BLaER1 (cell line): Measurements from ENCODE around the gene NOTCH3.

Experiments used
- H3K27ac ChIP-seq: shearing (Covaris generic); formaldehyde crosslinking; 2 replicates; pipeline ENCODE4 v1.8.1; 2022
- H3K27me3 ChIP-seq: shearing (Covaris generic); formaldehyde crosslinking; 2 replicates; pipeline ENCODE4 v1.8.1; 2022
- H3K36me3 ChIP-seq: shearing (Covaris generic); formaldehyde crosslinking; 2 replicates; pipeline ENCODE4 v1.8.1; 2022
- H3K4me1 ChIP-seq: shearing (Covaris generic); formaldehyde crosslinking; 2 replicates; pipeline ENCODE4 v1.8.1; 2022
- H3K4me2 ChIP-seq: shearing (Covaris generic); formaldehyde crosslinking; 2 replicates; pipeline ENCODE4 v1.8.1; 2022
- H3K4me3 ChIP-seq: shearing (Covaris generic); formaldehyde crosslinking; 2 replicates; pipeline ENCODE4 v1.8.1; 2022
- H3K9ac ChIP-seq: shearing (Covaris generic); formaldehyde crosslinking; 2 replicates; pipeline ENCODE4 v1.8.1; 2022
- H3K9me3 ChIP-seq: shearing (Covaris generic); formaldehyde crosslinking; 2 replicates; pipeline ENCODE4 v1.8.1; 2022
- H4K20me1 ChIP-seq: shearing (Covaris generic); formaldehyde crosslinking; 2 replicates; pipeline ENCODE4 v1.8.1; 2022
- Cebpa-rat ChIP-seq: shearing (Covaris generic); IDR thresholded peaks from 2 replicates; pipeline ENCODE4 v1.8.1; 2022

The NOTCH3 gene

DNA sequence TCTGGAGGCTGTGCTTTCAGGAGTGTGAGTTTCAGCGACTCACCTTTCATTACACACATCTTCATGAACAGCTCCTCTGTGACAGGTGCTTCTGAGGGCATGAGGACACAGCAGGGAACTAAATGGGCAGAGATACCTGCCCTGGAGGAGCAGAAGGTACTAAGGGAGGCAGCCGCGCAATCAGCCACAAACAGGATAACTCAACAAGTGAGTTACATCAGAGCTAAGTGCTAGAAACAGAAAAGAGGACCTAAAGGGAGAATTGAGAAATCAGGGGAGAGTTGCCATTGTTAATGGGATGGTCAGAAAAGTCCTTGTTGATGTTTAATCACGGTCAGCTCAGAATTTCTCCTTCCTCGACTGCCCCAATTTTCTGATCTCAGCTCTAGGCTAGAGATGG is 51.1 kb downstream of the NOTCH3 start:
- Histone ChIP-seq H3K36me3 (no peaks in the 10 kb centered on the region), H3K27me3 (no peaks in the 10 kb centered on the region), H3K4me2 (no peak overlapping the region), H3K4me3 (no peak overlapping the region), H4K20me1 (no peaks in the 10 kb centered on the region), H3K9me3 (peaks cover 5% of the 10 kb centered on the region), H3K27ac (no peak overlapping the region), H3K9ac (no peak overlapping the region), H3K4me1 (0 out of 2 replicates have a peak, but pooled peaks cover 5% of the 10 kb centered on the region)
- no peak for TF ChIP-seq Cebpa-rat

DNA sequence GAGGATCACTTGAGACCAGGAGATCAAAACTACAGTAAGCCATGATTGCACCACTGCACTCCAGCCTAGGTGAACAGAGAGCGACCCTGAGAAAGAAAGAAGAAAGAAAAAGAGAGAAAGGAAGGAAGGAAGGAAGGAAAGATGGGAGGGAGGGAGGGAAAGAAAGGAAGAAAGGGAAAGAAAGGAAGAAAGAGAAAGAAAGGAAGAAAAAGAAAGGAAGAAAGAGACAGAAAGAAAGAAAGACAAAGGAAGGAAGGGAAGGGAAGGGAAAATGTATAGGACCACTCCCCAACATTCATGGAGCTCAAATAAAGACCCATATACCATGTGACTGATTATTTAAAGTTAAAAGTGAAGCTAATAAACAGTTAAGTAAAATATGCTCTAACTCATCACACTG is 53.7 kb downstream of the NOTCH3 start:
- Histone ChIP-seq H3K36me3 (no peaks in the 10 kb centered on the region), H3K27ac (no peak overlapping the region), H3K4me3 (no peak overlapping the region), H3K9me3 (peaks cover 5% of the 10 kb centered on the region; the same call in 1 of the 2 replicates), H3K27me3 (no peaks in the 10 kb centered on the region), H3K4me1 (no peaks in the 10 kb centered on the region), H4K20me1 (no peaks in the 10 kb centered on the region), H3K9ac (no peak overlapping the region), H3K4me2 (no peak overlapping the region)
- no peak for TF ChIP-seq Cebpa-rat

DNA sequence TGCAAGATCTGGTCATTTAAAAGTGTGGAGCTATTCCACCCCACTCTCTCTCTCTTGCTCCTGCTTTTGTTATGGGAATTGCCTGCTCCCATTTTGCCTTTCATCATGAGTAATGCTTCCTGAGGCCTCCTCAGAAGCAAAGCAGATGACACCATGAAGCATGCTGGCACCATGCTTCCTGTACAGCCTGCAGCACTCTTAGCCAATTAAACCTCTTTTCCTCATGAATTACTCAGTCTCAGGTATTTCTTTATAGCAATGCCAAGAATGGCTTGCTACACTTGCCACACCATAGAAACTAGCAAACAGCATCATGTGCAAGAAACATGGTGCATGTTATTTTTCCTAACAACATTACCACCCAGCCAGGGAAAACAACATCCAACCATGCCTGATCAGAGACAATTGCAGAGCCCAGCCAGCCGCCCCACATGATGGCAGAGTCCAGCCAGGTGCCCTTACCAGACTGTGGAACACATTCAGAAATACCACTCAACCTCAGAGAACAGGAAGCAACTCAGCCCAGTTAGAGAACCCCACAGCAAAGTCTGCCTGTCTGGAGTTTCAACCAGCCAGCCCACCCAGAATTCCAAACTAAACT is 56.6 kb downstream of the NOTCH3 start:
- Histone ChIP-seq H3K27me3 (no peaks in the 10 kb centered on the region), H3K4me3 (no peak overlapping the region)

DNA sequence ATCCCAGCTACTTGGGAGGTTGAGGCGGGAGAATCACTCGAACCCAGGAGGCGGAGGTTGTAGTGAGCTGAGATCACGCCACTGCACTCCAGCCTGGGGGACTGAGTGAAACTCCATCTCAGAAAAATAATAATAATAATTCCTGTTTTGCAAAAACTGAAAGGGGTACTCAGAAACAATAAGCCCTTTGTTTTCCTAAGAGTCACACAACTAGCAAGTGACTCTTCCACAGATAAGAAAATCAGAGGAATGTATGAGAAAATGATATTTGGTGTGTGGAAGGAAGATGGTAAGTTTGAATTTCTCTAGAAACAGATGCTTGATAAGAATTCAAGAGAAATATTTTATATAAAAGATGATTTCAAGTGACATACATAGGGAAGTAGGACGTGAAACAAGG is 58.5 kb downstream of the NOTCH3 start:
- Histone ChIP-seq H4K20me1 (no peaks in the 10 kb centered on the region), H3K36me3 (no peaks in the 10 kb centered on the region), H3K9ac (no peak overlapping the region), H3K4me2 (no peak overlapping the region), H3K27me3 (no peaks in the 10 kb centered on the region), H3K9me3 (peaks cover 32% of the 10 kb centered on the region), H3K27ac (no peak overlapping the region), H3K4me3 (no peak overlapping the region), H3K4me1 (no peaks in the 10 kb centered on the region)
- TF ChIP-seq Cebpa-rat, result no peak

More for the DNA sequence above, 56.6 kb downstream of the NOTCH3 start:
- no peak for TF ChIP-seq Cebpa-rat
- Histone ChIP-seq H3K4me2 (no peak overlapping the region), H3K36me3 (no peaks in the 10 kb centered on the region), H3K9me3 (peaks cover 20% of the 10 kb centered on the region), H4K20me1 (no peaks in the 10 kb centered on the region), H3K4me1 (no peaks in the 10 kb centered on the region), H3K9ac (no peak overlapping the region), H3K27ac (no peak overlapping the region)

DNA sequence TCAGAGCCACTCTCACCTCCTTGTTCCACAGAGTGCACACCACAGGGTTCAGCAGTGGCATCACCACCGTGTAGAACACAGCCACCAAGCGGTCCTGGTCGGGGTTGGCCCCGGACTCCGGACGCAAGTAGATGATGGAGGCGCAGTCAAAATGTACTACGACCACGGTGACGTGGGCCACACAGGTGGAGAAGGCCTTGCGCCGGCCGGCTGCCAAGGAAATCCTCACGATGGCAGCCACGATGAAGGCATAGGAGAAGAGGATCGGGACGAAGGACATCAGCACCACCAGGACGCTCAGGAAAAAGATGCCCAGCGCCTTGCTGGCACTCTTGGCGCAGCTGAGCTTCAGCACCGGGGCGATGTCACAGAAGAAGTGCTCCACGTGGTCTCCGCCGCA is 59.7 kb downstream of the NOTCH3 start:
- Histone ChIP-seq H3K4me1 (no peaks in the 10 kb centered on the region), H3K36me3 (no peaks in the 10 kb centered on the region), H4K20me1 (no peaks in the 10 kb centered on the region), H3K9ac (no peak overlapping the region), H3K27ac (no peak overlapping the region), H3K27me3 (no peaks in the 10 kb centered on the region), H3K9me3 (peaks cover 32% of the 10 kb centered on the region), H3K4me2 (no peak overlapping the region), H3K4me3 (no peak overlapping the region)
- TF ChIP-seq Cebpa-rat, result no peak

DNA sequence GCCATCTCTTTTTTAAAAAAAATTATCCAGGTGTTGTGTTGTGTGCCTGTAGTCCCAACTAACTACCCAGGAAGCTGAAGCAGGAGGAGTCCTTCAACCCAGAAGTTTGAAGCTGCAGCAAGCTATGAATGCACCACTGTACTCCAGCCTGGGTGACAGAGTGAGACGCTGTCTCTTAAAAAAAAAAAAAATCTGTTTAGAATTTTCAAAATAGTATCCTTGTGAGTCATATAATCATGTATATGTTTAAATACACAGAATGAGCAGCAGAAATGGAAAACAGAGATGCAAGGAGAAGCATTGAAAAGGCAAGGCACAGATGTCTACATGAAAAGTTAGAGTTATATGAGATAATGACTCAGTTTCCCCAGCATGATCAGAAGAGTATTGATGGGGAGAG is 62.4 kb downstream of the NOTCH3 start:
- no peak for TF ChIP-seq Cebpa-rat
- Histone ChIP-seq H3K4me1 (no peaks in the 10 kb centered on the region), H3K36me3 (no peaks in the 10 kb centered on the region), H4K20me1 (no peaks in the 10 kb centered on the region), H3K27ac (no peak overlapping the region), H3K9me3 (peaks cover 27% of the 10 kb centered on the region), H3K9ac (no peak overlapping the region), H3K4me2 (no peak overlapping the region), H3K4me3 (no peak overlapping the region), H3K27me3 (no peaks in the 10 kb centered on the region)

DNA sequence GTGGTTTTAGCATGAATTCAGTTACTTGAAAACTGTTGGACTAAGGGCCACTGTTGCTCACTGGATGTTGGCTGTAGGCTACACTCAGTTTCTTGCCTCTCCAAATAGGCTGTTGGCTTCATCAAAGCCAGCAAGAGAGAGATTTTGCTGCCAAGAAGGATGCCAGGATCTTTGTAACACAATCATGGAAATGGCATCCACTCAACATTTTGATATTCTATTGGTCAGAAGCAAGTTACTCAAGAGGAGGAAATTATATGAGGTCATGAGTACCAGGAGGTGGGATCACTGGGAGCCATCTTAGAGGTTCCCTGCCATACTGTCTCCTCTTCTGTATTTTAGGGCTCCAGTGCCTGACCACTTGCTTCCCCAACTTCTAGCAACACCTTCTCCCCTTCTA is 63.0 kb downstream of the NOTCH3 start:
- Histone ChIP-seq H3K9me3 (peaks cover 27% of the 10 kb centered on the region), H3K36me3 (no peaks in the 10 kb centered on the region), H3K27ac (no peak overlapping the region), H4K20me1 (no peaks in the 10 kb centered on the region), H3K4me1 (no peaks in the 10 kb centered on the region), H3K4me3 (no peak overlapping the region), H3K4me2 (no peak overlapping the region), H3K9ac (no peak overlapping the region), H3K27me3 (no peaks in the 10 kb centered on the region)
- no peak for TF ChIP-seq Cebpa-rat

DNA sequence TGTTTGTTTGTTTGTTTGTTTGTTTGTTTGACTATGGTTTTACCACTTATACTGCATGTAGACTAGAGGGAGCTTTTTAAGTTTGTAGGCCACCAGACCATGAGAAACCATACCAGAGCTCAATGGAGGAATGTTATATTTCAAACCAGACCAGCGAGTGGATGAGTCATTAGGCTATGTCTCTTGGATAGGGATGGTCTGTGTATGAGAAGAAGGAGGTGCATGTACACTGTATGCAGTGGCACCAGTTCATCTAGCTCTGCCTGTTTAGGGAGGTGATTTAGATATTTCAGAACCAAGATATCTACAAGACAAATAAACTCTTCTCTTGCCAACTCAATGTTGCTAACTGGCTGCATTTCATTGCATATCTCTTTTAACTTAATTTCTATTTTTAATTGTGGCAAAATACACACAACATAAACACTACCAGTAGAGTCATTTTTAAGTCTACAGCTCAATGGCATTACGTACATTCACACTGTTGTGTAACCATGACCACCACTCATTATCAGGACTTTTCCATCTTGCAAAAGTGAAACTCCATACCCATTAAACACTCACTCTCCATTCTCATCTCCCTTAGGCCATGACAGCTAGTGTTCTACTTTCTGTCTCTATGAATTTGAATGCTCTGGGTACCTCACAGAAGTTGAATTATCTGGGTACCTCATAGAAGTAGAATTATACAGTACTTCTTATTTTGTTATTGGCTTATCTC is 64.4 kb downstream of the NOTCH3 start:
- no peaks in the 10 kb centered on the region for H3K36me3 ChIP-seq
- H4K20me1 ChIP-seq, result no peaks in the 10 kb centered on the region
- H3K27me3 ChIP-seq, result no peaks in the 10 kb centered on the region
- no peak overlapping the region for H3K27ac ChIP-seq
- no peak overlapping the region for H3K4me3 ChIP-seq
- peaks cover 27% of the 10 kb centered on the region for H3K9me3 ChIP-seq
- H3K4me2 ChIP-seq, result no peak overlapping the region
- H3K4me1 ChIP-seq, result no peaks in the 10 kb centered on the region
- TF ChIP-seq Cebpa-rat, result no peak
- H3K9ac ChIP-seq, result no peak overlapping the region

DNA sequence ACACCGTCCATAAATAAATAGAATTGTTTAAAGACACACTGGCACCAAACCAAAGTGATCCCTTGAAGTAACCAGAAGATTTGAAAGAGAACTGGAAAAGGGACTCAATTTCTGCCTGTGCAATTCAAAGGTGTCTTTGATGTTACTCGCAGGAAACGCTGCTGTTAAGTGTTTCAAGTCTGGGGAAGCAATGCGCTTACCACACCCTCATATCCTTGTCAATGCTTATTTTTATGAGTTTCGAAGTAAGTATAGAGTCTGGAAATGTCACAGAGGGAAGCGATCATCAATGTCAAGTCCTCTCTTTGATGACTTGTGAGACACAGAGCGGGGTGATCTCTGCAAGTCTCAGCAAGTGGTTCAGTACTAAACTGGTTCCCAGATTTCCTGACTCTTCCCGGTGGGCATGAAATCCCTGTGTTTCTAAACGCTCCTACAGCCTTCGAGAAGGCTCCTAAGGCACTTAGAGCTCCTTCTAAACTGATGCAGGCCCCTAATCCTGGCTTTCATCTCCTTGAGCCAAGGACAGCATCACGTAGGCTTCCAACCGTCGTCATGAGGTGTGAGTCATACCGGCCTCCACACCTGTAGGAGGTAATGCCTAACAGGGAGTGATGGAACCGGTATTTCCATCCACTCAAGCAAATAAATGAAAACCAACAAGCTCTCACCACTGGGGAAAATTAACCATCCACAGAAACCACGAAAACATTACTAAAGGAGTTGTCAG is 70.8 kb downstream of the NOTCH3 start:
- H3K27me3 ChIP-seq, result no peaks in the 10 kb centered on the region
- H3K36me3 ChIP-seq, result no peaks in the 10 kb centered on the region
- no peak for TF ChIP-seq Cebpa-rat
- no peak overlapping the region for H3K4me2 ChIP-seq
- H3K27ac ChIP-seq, result no peak overlapping the region
- H3K9me3 ChIP-seq, result no peaks in the 10 kb centered on the region
- H3K4me3 ChIP-seq, result no peak overlapping the region
- no peaks in the 10 kb centered on the region for H4K20me1 ChIP-seq
- no peak overlapping the region for H3K9ac ChIP-seq
- peaks cover 6% of the 10 kb centered on the region; the same call in 1 of the 2 replicates for H3K4me1 ChIP-seq

DNA sequence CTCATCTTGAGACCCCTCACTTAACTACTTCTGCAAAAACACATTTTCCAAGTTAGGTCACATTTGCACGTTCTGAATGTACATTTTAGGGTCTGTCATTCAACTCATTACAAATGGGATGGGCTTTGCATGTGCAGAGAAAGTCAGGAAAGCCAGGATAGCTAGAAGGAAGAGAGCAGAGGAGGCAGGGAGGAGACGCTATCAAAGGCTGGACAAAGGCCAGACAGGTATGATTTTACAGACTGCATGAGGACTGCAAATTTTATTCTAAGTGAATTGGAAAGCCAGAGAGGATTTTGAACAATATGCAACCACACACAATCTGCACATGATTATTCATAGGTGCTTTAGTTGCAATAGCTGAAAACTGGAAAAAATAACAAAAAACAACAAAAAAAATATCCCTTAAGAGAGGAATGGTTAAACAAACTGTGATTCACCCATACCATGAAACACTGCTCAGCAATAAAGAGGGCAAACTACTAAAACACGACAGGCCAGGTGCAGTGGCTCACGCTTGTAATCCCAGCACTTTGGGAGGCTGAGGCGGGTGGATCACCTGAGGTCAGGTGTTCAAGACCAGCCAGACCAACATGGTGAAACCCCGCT is 72.5 kb downstream of the NOTCH3 start:
- no peak overlapping the region for H3K4me2 ChIP-seq
- H3K4me1 ChIP-seq, result peaks cover 18% of the 10 kb centered on the region
- no peak overlapping the region for H3K4me3 ChIP-seq
- H3K27ac ChIP-seq, result no peak overlapping the region
- H3K9me3 ChIP-seq, result no peaks in the 10 kb centered on the region
- peaks cover 1% of the 10 kb centered on the region; the same call in 1 of the 2 replicates for H3K36me3 ChIP-seq
- H3K27me3 ChIP-seq, result no peaks in the 10 kb centered on the region
- H4K20me1 ChIP-seq, result no peaks in the 10 kb centered on the region; the same call in 1 of the 2 replicates
- H3K9ac ChIP-seq, result no peak overlapping the region
- no peak for TF ChIP-seq Cebpa-rat
